GM12874 (cell line): ENCODE results near the gene RHOD.

ENCODE experiments used
- CTCF ChIP-seq: IDR thresholded peaks from 2 replicates; pipeline ENCODE4 v1.5.1; 2011; ENCODE audit warnings: low read depth, mild to moderate bottlenecking, control low read depth, low read length, moderate library complexity; ENCODE audit not compliant: insufficient read depth

Gene RHOD

GRCh38 chr11:67054836-67055523, 1.7 kb upstream of the RHOD start:
- TF ChIP-seq CTCF, result no peak

DNA sequence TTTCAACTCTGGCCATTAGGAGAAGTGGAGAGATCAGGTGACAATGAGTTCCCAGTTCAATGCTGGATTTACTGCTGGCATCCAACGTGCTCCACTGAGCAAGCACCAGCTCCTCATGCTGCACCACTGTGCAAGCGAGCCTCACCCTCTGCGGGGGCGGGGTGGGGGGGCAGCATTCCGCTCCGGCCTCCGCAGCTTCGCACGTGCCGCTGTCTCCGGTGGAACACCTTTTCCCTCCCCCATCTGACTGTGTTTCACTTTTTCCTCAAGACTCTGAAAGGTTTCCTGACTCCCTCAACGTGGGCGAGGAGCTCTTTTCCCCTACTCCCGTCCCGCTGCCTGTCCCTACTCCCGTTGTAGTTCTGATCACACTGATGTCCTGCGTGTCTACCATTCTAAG, 835 bp upstream of the RHOD start:
- no peak for TF ChIP-seq CTCF

DNA sequence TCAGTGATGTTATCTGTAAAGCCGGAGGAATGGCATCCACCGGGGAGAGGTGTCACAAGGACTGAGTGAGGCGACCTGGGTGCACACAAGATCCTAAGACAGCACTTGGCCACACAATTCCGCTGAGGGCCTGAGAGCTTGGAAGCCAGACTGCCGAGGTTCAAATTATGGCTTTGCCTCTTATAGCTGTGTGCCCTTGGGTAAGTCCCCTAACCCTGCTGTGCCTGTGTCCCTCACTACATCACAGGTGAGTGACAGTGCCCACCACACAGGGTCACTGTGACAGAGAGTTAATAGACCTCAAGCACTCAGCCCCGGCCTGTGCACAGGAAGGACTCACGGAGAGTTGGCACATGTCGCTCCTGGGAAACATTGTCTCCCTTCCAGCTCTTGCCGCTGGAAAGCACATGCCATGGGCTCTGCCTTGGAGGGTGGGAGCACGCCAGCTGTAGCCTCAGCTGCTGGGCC, 592 bp downstream of the RHOD start:
- TF ChIP-seq CTCF, result no peak

DNA sequence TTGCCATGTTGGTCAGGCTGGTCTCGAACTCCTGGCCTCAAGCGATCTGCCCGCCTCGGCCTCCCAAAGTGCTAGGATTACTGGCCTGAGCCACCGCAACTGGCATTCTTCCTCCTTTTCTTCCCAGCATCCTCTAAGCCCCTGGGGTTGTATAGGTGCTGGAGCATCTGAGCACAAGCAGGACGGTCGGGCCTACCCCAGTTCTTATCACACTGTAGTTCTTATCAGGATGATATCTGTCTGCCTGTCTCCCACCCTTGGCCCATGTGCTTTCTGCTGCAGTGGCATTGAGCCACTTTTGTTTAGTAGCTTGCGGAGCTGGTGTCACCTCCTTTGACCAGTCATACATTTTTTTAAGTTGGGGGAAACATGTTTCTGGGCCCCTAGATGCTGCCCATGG, 1.9 kb downstream of the RHOD start:
- no peak for TF ChIP-seq CTCF

DNA sequence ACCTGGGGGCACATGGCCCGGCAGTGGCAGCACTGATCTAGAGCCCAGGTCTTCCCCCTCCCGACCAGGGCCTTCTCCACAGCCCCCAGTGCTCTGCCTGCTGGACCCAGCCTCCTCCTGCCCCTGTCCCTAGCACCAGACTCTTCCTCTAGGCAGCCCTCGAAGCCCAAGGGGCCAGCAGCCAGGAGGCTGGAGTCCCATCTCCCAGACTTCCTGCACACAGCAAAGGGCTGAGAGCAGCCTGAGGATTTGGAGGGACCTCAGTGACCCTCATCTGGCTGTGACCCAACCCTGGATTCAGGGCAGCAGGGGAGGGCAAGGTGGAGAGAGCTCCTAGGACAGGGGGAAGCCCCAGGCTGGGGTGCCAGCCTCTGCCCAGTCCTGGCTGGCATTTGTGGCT, 3.0 kb downstream of the RHOD start:
- no peak for TF ChIP-seq CTCF

- no peak for TF ChIP-seq CTCF
Observed at GRCh38 chr11:67060111-67060522, 3.5 kb downstream of the RHOD start.

- TF ChIP-seq CTCF, result no peak
Observed at GRCh38 chr11:67062526-67063373, 6.1 kb downstream of the RHOD start.
